ENCODE data around the gene NR5A1.

DNA sequence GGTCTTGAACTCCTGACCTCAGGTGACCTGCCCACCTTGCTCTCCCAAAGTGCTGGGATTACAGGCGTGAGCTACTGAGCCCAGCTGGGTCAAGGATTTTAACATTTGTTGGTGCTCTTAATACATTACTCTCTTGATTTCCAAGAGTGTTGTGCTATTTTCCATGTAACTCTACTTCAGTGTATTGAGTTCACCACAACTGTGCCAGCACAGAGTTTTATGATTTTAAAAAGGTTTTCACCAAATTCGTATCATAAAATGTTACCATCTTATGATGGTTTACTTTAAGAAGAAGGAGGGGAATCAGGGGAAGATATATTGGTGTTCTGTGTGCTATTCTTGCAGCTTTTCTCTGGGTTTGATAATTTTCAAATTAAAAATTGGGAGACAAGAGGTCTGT, 63.6 kb downstream of the NR5A1 start:
- TF ChIP-seq CTCF (IDR thresholded peaks at IDR 0.05) (no peak), POLR2A (IDR thresholded peaks at IDR 0.05) (no peak)
